ENCODE data around the gene GALNT17. TPM values are rescaled to one million over a fixed set of nuclear protein-coding genes. Genes with fewer than 3 reads are reported as not detected.

The GALNT17 gene
- total and polyA plus RNA-seq, 4 donors, result 2.8 to 10.8 (median 7.4) TPM

DNA sequence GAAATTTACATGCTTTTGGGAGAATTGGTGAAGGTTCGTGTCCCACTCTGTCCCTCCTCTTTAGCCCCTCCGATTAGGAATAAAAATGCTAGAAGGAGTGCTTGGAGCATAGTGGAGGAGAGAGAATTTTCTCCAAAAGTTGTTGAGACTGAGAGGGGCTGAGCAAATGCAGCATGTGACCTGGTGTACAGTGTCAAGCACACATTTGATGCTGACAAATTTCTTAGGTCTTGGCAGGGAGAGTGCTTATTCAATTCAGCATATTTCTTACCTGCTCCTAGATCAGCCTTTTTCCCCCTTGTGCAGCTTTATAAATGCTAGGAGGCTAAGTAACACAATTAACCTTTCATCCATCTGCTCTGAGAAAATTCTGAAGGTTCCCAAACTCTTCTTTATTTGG is 189.0 kb downstream of the GALNT17 start:
- no peak overlapping the region for H3K4me3 ChIP-seq
- DNase-seq, result no peak
- H3K9me3 ChIP-seq (ENCODE audit: control insufficient read depth in 4 of 4, insufficient read depth in 3 of 4, low read length in 3 of 4), result peaks cover 0 to 6% (median under 1%) of the 10 kb centered on the region in 4 donors
- H3K36me3 ChIP-seq (ENCODE audit: control insufficient read depth in 4 of 4, insufficient read depth in 4 of 4, low read length in 4 of 4), result no peaks in the 10 kb centered on the region
- H3K9ac ChIP-seq (ENCODE audit: insufficient read depth in 1 of 2, low read length in 2 of 2), result no peak overlapping the region
- H3K27ac ChIP-seq (ENCODE audit: low read depth in 1 of 2, low read length in 1 of 2), result no peak overlapping the region
- H3K4me1 ChIP-seq (ENCODE audit: control insufficient read depth in 5 of 5, insufficient read depth in 5 of 5, low read length in 5 of 5), result peaks cover 0 to 5% (median 0%) of the 10 kb centered on the region in 5 donors
- no peak for ATAC-seq (ENCODE audit: insufficient read depth, low FRiP score)
- TF ChIP-seq, protein P1, sequence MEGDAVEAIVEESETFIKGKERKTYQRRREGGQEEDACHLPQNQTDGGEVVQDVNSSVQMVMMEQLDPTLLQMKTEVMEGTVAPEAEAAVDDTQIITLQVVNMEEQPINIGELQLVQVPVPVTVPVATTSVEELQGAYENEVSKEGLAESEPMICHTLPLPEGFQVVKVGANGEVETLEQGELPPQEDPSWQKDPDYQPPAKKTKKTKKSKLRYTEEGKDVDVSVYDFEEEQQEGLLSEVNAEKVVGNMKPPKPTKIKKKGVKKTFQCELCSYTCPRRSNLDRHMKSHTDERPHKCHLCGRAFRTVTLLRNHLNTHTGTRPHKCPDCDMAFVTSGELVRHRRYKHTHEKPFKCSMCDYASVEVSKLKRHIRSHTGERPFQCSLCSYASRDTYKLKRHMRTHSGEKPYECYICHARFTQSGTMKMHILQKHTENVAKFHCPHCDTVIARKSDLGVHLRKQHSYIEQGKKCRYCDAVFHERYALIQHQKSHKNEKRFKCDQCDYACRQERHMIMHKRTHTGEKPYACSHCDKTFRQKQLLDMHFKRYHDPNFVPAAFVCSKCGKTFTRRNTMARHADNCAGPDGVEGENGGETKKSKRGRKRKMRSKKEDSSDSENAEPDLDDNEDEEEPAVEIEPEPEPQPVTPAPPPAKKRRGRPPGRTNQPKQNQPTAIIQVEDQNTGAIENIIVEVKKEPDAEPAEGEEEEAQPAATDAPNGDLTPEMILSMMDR (IDR thresholded peaks at IDR 0.05; ENCODE audit: control extremely low read depth, extremely low read depth), result no peak
- 75 to 83% methylated on average over 2 of the region's 2 CpGs for WGBS, 2 donors
- no peaks in the 10 kb centered on the region for H3K27me3 ChIP-seq (ENCODE audit: control insufficient read depth in 3 of 3, insufficient read depth in 3 of 3, low read length in 2 of 3)

DNA sequence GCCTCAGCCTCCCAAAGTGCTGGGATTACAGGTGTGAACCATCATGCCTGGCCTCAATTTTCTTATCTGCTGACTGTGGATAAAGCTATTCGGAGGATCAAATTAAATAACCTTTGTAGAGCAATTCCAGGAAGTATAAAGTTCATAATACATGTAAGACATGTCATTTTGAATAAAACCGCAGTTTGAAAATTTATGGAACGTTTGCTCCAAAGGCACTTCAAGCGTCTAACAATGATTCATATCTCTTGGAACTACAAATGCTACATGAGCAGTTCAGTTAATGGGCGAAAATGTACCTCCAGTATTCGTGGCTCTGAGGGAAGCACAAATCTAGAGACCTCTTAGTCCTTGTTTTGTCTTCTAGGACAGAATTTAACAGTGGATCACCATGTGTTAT is 190.3 kb downstream of the GALNT17 start:
- Histone ChIP-seq H3K9ac (ENCODE audit: insufficient read depth in 1 of 2, low read length in 2 of 2) (no peak overlapping the region), H3K4me3 (no peak overlapping the region), H3K27me3 (ENCODE audit: control insufficient read depth in 3 of 3, insufficient read depth in 3 of 3, low read length in 2 of 3) (no peaks in the 10 kb centered on the region), H3K4me1 (ENCODE audit: control insufficient read depth in 5 of 5, insufficient read depth in 5 of 5, low read length in 5 of 5) (peaks cover 0 to 10% (median 0%) of the 10 kb centered on the region in 5 donors), H3K36me3 (ENCODE audit: control insufficient read depth in 4 of 4, insufficient read depth in 4 of 4, low read length in 4 of 4) (no peaks in the 10 kb centered on the region), H3K27ac (ENCODE audit: low read depth in 1 of 2, low read length in 1 of 2) (no peak overlapping the region), H3K9me3 (ENCODE audit: control insufficient read depth in 4 of 4, insufficient read depth in 3 of 4, low read length in 3 of 4) (peaks cover 0 to 2% (median 0%) of the 10 kb centered on the region in 4 donors)
- TF ChIP-seq, protein P1 (IDR thresholded peaks at IDR 0.05; ENCODE audit: control extremely low read depth, extremely low read depth), result no peak
- ATAC-seq (ENCODE audit: insufficient read depth, low FRiP score) (no peak), DNase-seq (no peak)
- WGBS, 2 donors, result 87 to 88% methylated on average over 6 of the region's 6 CpGs

DNA sequence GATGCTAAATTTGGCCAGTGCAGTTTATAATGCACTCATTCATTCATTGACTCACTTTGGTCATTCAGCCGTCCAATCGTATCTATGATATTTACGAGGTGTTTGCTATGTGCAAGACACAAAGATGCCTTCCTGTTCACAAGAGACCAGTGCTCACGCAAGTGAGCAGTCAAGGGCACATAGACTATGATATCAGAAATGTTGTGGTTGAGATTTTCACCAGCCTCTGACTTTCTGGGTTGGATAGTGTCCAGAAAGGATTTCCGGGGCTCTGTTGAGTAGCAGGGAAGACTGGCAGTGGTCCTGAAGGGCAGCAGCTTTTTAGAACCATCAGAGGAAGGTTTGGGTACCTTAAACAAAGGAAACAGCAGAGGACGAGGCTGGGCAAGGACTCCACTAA is 191.8 kb downstream of the GALNT17 start:
- no peak overlapping the region for H3K9ac ChIP-seq (ENCODE audit: insufficient read depth in 1 of 2, low read length in 2 of 2)
- H3K27me3 ChIP-seq (ENCODE audit: control insufficient read depth in 3 of 3, insufficient read depth in 3 of 3, low read length in 2 of 3), result no peaks in the 10 kb centered on the region
- ATAC-seq (ENCODE audit: insufficient read depth, low FRiP score) (no peak), DNase-seq (no peak)
- TF ChIP-seq, protein P1 (IDR thresholded peaks at IDR 0.05; ENCODE audit: control extremely low read depth, extremely low read depth), result no peak
- H3K4me3 ChIP-seq, result no peak overlapping the region
- no peaks in the 10 kb centered on the region for H3K36me3 ChIP-seq (ENCODE audit: control insufficient read depth in 4 of 4, insufficient read depth in 4 of 4, low read length in 4 of 4)
- peaks cover 0 to 11% (median 2%) of the 10 kb centered on the region in 5 donors for H3K4me1 ChIP-seq (ENCODE audit: control insufficient read depth in 5 of 5, insufficient read depth in 5 of 5, low read length in 5 of 5)
- H3K27ac ChIP-seq (ENCODE audit: low read depth in 1 of 2, low read length in 1 of 2), result no peak overlapping the region
- 77 to 78% methylated on average over 6 of the region's 6 CpGs for WGBS, 2 donors
- peaks cover 0 to 2% (median 0%) of the 10 kb centered on the region in 4 donors for H3K9me3 ChIP-seq (ENCODE audit: control insufficient read depth in 4 of 4, insufficient read depth in 3 of 4, low read length in 3 of 4)

DNA sequence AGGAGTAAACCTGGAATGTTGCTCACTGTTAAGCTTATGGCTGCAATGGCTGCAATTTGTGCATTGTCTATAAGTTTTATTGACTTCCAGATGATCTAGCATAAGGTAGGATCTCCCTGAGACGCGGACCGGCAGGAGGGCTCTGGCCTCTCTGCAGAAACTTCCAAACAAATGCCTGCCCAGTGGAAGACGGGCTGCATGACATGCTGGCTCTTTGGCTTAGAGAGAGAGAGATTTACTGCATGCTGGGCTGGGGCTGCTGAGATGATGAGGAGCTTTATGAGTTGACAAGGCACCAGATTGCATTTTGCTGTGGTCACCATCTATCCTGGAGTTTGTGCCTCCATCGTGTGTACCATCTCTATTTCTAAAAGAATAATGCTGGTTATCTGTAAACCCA is 193.2 kb downstream of the GALNT17 start:
- no peak overlapping the region for H3K27ac ChIP-seq (ENCODE audit: low read depth in 1 of 2, low read length in 1 of 2)
- TF ChIP-seq, protein P1 (IDR thresholded peaks at IDR 0.05; ENCODE audit: control extremely low read depth, extremely low read depth), result no peak
- no peak for ATAC-seq (ENCODE audit: insufficient read depth, low FRiP score)
- no peaks in the 10 kb centered on the region for H3K27me3 ChIP-seq (ENCODE audit: control insufficient read depth in 3 of 3, insufficient read depth in 3 of 3, low read length in 2 of 3)
- H3K9me3 ChIP-seq (ENCODE audit: control insufficient read depth in 4 of 4, insufficient read depth in 3 of 4, low read length in 3 of 4), result no peaks in the 10 kb centered on the region
- no peak overlapping the region for H3K4me3 ChIP-seq
- peaks cover 0 to 18% (median 2%) of the 10 kb centered on the region in 5 donors for H3K4me1 ChIP-seq (ENCODE audit: control insufficient read depth in 5 of 5, insufficient read depth in 5 of 5, low read length in 5 of 5)
- no peak for DNase-seq
- no peak overlapping the region for H3K9ac ChIP-seq (ENCODE audit: insufficient read depth in 1 of 2, low read length in 2 of 2)
- WGBS, 2 donors, result 62 to 76% methylated on average over 5 of the region's 5 CpGs
- no peaks in the 10 kb centered on the region for H3K36me3 ChIP-seq (ENCODE audit: control insufficient read depth in 4 of 4, insufficient read depth in 4 of 4, low read length in 4 of 4)

Data from lung (tissue), 12 donors.